H9 (cell line): ENCODE results near the gene SLC24A4. TPM values are rescaled to one million over a fixed set of nuclear protein-coding genes. Genes with fewer than 3 reads are reported as not detected.

Source experiments
- DNase-seq: peaks from one replicate; pipeline ENCODE4 v3.0.0-alpha.2; 2017
- H2AFZ ChIP-seq: one replicate; pipeline ENCODE4 v1.6.1; 2013; ENCODE audit warnings: mild to moderate bottlenecking, low read length, control low read depth, moderate library complexity
- H2AK5ac ChIP-seq: 2 replicates; pipeline ENCODE4 v1.6.1; 2013; ENCODE audit warnings: low read length, control low read depth, mixed read lengths; ENCODE audit not compliant: insufficient read length
- H2BK120ac ChIP-seq: one replicate; pipeline ENCODE4 v1.6.1; 2013; ENCODE audit warnings: low read depth, mild to moderate bottlenecking, low read length, control low read depth, inconsistent platforms; ENCODE audit not compliant: poor library complexity, severe bottlenecking
- H2BK12ac ChIP-seq: 2 replicates; pipeline ENCODE4 v1.6.1; 2013; ENCODE audit warnings: low read length, control low read depth, mixed read lengths, low read depth; ENCODE audit not compliant: insufficient read length
- H2BK15ac ChIP-seq: 2 replicates; pipeline ENCODE4 v1.6.1; 2013; ENCODE audit warnings: low read depth, low read length, control low read depth
- H2BK20ac ChIP-seq: one replicate; pipeline ENCODE4 v1.6.1; 2013; ENCODE audit warnings: low read depth, mild to moderate bottlenecking, low read length, control low read depth, inconsistent platforms; ENCODE audit not compliant: poor library complexity, severe bottlenecking
- H2BK5ac ChIP-seq: 2 replicates; pipeline ENCODE4 v1.6.1; 2013; ENCODE audit warnings: low read length, control low read depth, mixed read lengths; ENCODE audit not compliant: insufficient read length
- H3K14ac ChIP-seq: 2 replicates; pipeline ENCODE4 v1.6.1; 2013; ENCODE audit warnings: low read length, control low read depth; ENCODE audit not compliant: insufficient read depth
- H3K18ac ChIP-seq: 2 replicates; pipeline ENCODE4 v1.6.1; 2013; ENCODE audit warnings: low read depth, mild to moderate bottlenecking, mixed read lengths, low read length, control low read depth; ENCODE audit not compliant: insufficient read length
- H3K23ac ChIP-seq: 2 replicates; pipeline ENCODE4 v1.6.1; 2013; ENCODE audit warnings: low read length, control low read depth, mixed read lengths, low read depth; ENCODE audit not compliant: insufficient read length
- H3K23me2 ChIP-seq: 2 replicates; pipeline ENCODE4 v1.6.1; 2013; ENCODE audit warnings: low read depth, mild to moderate bottlenecking, mixed read lengths, low read length, control low read depth; ENCODE audit not compliant: insufficient read length, poor library complexity, severe bottlenecking
- H3K27ac ChIP-seq: 2 replicates; pipeline ENCODE4 v1.5.1; 2013; ENCODE audit warnings: low read length, control low read depth, mixed read lengths, low read depth; ENCODE audit not compliant: insufficient read length
- H3K27me3 ChIP-seq: 2 replicates; pipeline ENCODE4 v1.6.1; 2013; ENCODE audit warnings: low read length, control low read depth, inconsistent platforms; ENCODE audit not compliant: insufficient read depth
- H3K4ac ChIP-seq: 2 replicates; pipeline ENCODE4 v1.6.1; 2013; ENCODE audit warnings: low read depth, mild to moderate bottlenecking, control low read depth, inconsistent platforms, low read length, moderate library complexity
- H3K4me1 ChIP-seq: 2 replicates; pipeline ENCODE4 v1.6.1; 2013; ENCODE audit warnings: low read length, control low read depth, inconsistent platforms; ENCODE audit not compliant: insufficient read depth
- H3K4me2 ChIP-seq: 2 replicates; pipeline ENCODE4 v1.6.1; 2013; ENCODE audit warnings: low read length, control low read depth, mixed read lengths; ENCODE audit not compliant: insufficient read length, insufficient read depth
- H3K56ac ChIP-seq: 2 replicates; pipeline ENCODE4 v1.6.1; 2013; ENCODE audit warnings: low read depth, mild to moderate bottlenecking, mixed read lengths, low read length, control low read depth; ENCODE audit not compliant: insufficient read length
- H3K79me1 ChIP-seq: 2 replicates; pipeline ENCODE4 v1.6.1; 2013; ENCODE audit warnings: low read depth, mild to moderate bottlenecking, moderate library complexity, low read length, control low read depth, inconsistent platforms; ENCODE audit not compliant: insufficient read depth, poor library complexity, severe bottlenecking
- H3K79me2 ChIP-seq: 2 replicates; pipeline ENCODE4 v1.6.1; 2013; ENCODE audit warnings: low read length, control low read depth, inconsistent platforms; ENCODE audit not compliant: insufficient read depth
- H3K9ac ChIP-seq: 2 replicates; pipeline ENCODE4 v1.6.1; 2013; ENCODE audit warnings: low read length, control low read depth, mixed read lengths; ENCODE audit not compliant: insufficient read length; ENCODE audit errors: extremely low read depth
- H3K9me3 ChIP-seq: one replicate; pipeline ENCODE4 v1.6.1; 2013; ENCODE audit warnings: low read depth, low read length, inconsistent platforms; ENCODE audit not compliant: control insufficient read depth
- H3T11ph ChIP-seq: one replicate; pipeline ENCODE4 v1.6.1; 2013; ENCODE audit warnings: mild to moderate bottlenecking, low read length, control low read depth, inconsistent platforms
- H4K20me1 ChIP-seq: one replicate; pipeline ENCODE4 v1.6.1; 2013; ENCODE audit not compliant: control insufficient read depth, insufficient read length, insufficient read depth
- H4K5ac ChIP-seq: 2 replicates; pipeline ENCODE4 v1.6.1; 2013; ENCODE audit warnings: low read depth, mild to moderate bottlenecking, mixed read lengths, low read length, control low read depth; ENCODE audit not compliant: insufficient read length
- H4K8ac ChIP-seq: replicated peaks from 2 replicates; pipeline ENCODE4 v1.6.1; 2013; ENCODE audit warnings: low read length, control low read depth, mixed read lengths, low read depth; ENCODE audit not compliant: insufficient read length
- H4K91ac ChIP-seq: 2 replicates; pipeline ENCODE4 v1.6.1; 2013; ENCODE audit warnings: low read depth, mild to moderate bottlenecking, moderate library complexity, mixed read lengths, low read length, control low read depth; ENCODE audit not compliant: insufficient read length
- H3K27ac Mint-ChIP-seq, 3 experiments: 2 replicates in 2 of 3; 3 replicates in 1 of 3; pipeline ENCODE4 v1.8.0; 2020 to 2021; ENCODE audit warnings: mixed read lengths in 3 of 3, mild to moderate bottlenecking in 1 of 3, moderate library complexity in 1 of 3
- H3K27me3 Mint-ChIP-seq: 2 replicates; pipeline ENCODE4 v1.8.0; 2021; ENCODE audit warnings: low read depth, mild to moderate bottlenecking, moderate library complexity, mixed read lengths
- H3K36me3 Mint-ChIP-seq, 3 experiments: 2 replicates in 2 of 3; 3 replicates in 1 of 3; pipeline ENCODE4 v1.8.0; 2020 to 2021; ENCODE audit warnings: low read depth in 3 of 3, mixed read lengths in 3 of 3; ENCODE audit not compliant: insufficient read depth in 1 of 3
- H3K4me1 Mint-ChIP-seq, 2 experiments: 2 replicates each; pipeline ENCODE4 v1.8.0; 2020; ENCODE audit warnings: mixed read lengths in 2 of 2
- H3K4me3 Mint-ChIP-seq, 2 experiments: 2 replicates in 1 of 2; 3 replicates in 1 of 2; pipeline ENCODE4 v1.8.0; 2020 to 2021; ENCODE audit warnings: mild to moderate bottlenecking in 2 of 2, mixed read lengths in 2 of 2, moderate library complexity in 1 of 2
- H3K9me3 Mint-ChIP-seq, 2 experiments: 2 replicates in 1 of 2; 3 replicates in 1 of 2; pipeline ENCODE4 v1.8.0; 2020; ENCODE audit warnings: mild to moderate bottlenecking in 2 of 2, mixed read lengths in 2 of 2, moderate library complexity in 1 of 2
- CTCF ChIP-seq: fragments of 200-600 bp; sonication (generic); conservative IDR thresholded peaks from 3 replicates; pipeline ENCODE4 v1.8.0; 2021; ENCODE audit warnings: antibody characterized with exemption, mild to moderate bottlenecking
- WGBS: extraction: QIAGEN DNeasy Blood & Tissue Kit; methylation state at CpG from one replicate; pipeline ENCODE4 v1.1.7; 2013; ENCODE audit warnings: missing lambda C conversion rate, low lambda C conversion rate, mixed read lengths; ENCODE audit not compliant: insufficient read length; ENCODE audit errors: extremely low coverage; 5-methylcytosine and 5-hydroxymethylcytosine counted together
- total RNA-seq: library from RNA; stranded (reverse); gene quantifications from 2 replicates; pipeline ENCODE4 v1.2.1, GENCODE V29; 2021

SLC24A4 gene
- total RNA-seq, 1 experiment from 2014 or later, result 0.24 TPM

GRCh38 chr14:92421751-92422150 lies 98.8 kb downstream of the SLC24A4 start:
- Histone ChIP-seq H3K14ac (no peak overlapping the region), H3K4me1 (no peaks in the 10 kb centered on the region), H3K27me3 (no peaks in the 10 kb centered on the region), H3K56ac (no peak overlapping the region), H3K79me1 (no peaks in the 10 kb centered on the region), H4K5ac (no peak overlapping the region), H2AK5ac (no peak overlapping the region), H2BK120ac (no peak overlapping the region), H3K4me2 (no peak overlapping the region), H3K27ac (no peak overlapping the region), H4K8ac (no peak overlapping the region), H3K23me2 (no peaks in the 10 kb centered on the region), H4K20me1 (no peaks in the 10 kb centered on the region), H2AFZ (no peak overlapping the region), H3K79me2 (no peaks in the 10 kb centered on the region), H2BK12ac (no peak overlapping the region), H3K4ac (no peak overlapping the region), H3K18ac (no peak overlapping the region), H2BK5ac (no peak overlapping the region), H4K91ac (no peak overlapping the region), H2BK20ac (no peak overlapping the region), H2BK15ac (no peak overlapping the region), H3K9ac (no peak overlapping the region), H3T11ph (no peak overlapping the region), H3K23ac (no peak overlapping the region), H3K9me3 (no peaks in the 10 kb centered on the region)
- TF ChIP-seq CTCF, result no peak
- WGBS, result no CpG with 5 or more reads among the region's 6 CpGs
- Mint-ChIP-seq H3K36me3 (no peaks in the 10 kb centered on the region), H3K9me3 (peaks cover 0 to 5% of the 10 kb centered on the region in 2 experiments; a peak in 2 of 5 replicates), H3K27ac (no peak overlapping the region), H3K4me3 (no peak overlapping the region), H3K4me1 (no peaks in the 10 kb centered on the region), H3K27me3 (no peaks in the 10 kb centered on the region)
- DNase-seq, result no peak
